ENCODE results near the gene CORO2A.

- TF ChIP-seq CTCF (IDR thresholded peaks at IDR 0.05) (no peak), POLR2A (IDR thresholded peaks at IDR 0.05) (no peak)
Measured at GRCh38 chr9:98220911-98221310, 28.5 kb upstream of the CORO2A start.

All from heart left ventricle (tissue), 13 donors.